Activated CD8-positive, alpha-beta memory T cell treated with anti-CD3 and anti-CD28 coated beads, Interleukin-2, amount 50 U/mL, for 24 hours (primary cell): ENCODE measurements around the gene TAS2R40.

Source experiments
- DNase-seq: peaks from one replicate; pipeline ENCODE4 v3.0.0-alpha.2; 2020; ENCODE audit errors: extremely low read depth

Gene TAS2R40

GRCh38 chr7:143223784-143224183, 1.9 kb downstream of the TAS2R40 start:
- no peak for DNase-seq

- DNase-seq, result no peak
Measured at GRCh38 chr7:143225047-143225446, 3.2 kb downstream of the TAS2R40 start.

GRCh38 chr7:143227806-143228205, 6.0 kb downstream of the TAS2R40 start:
- DNase-seq, result no peak

GRCh38 chr7:143229054-143229790, 7.4 kb downstream of the TAS2R40 start:
- no peak for DNase-seq

DNA sequence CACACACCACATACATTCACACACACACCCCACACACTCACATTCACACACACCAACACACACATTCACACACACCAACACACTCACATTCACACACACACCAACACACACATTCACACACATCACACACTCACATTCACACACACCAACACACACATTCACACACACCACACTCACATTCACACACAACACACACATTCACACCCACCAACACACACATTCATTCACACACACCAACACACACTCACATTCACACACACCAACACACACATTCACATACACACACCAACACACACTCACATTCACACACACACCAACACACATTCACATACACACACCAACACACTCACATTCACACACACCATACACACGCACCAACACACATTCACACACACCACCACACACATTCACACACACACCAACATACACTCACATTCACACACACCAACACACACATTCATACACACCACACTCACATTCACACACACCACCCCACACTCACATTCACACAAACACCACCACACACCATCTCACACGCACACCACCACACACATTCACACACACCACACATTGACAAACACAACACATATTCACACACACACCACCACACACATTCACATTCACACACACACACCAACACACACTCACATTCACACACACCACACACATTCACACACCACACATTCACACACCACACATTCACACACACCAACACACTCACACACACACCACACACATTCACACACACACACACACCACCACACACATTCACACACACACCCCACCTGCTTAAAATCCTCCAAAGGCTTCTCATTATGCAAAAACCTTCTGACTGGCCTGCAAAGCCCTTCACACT, 9.0 kb downstream of the TAS2R40 start:
- DNase-seq, result no peak

DNA sequence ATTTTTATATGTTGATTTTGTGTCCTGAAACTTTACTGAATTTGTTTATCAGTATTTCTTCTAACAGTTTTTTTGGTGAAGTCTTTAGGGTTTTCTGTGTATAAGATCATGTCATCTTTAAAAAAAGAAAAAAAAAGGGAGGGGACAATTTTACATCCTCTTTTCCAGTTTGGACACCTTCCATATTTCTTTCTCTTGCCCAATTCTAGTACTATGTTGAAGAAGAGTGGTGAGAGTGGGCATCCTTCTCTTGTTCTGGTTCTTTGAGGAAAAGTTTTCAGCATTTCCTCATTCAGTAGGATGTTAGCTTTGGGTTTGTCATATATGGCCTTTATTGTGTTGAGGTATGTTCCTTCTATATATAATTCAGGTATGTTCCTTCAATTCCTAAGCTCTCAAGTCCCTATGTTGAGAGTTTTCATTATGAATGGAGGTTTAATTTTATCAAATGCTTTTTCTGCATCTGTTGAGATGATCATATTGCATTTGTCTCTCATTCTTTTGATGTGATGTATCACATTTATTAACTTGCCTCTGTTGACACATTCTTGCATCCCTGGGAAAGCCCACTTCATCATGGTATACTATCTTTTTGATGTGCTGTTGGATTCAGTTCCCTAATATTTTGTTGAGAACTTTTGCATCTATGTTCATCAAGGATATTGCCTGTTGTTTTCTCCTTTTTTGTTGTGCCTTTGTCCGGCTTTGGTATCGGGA, 12.1 kb downstream of the TAS2R40 start:
- no peak for DNase-seq

GRCh38 chr7:143234533-143234875, 12.7 kb downstream of the TAS2R40 start:
- DNase-seq, result no peak

- DNase-seq, result no peak
Measured at GRCh38 chr7:143235561-143235960, 13.7 kb downstream of the TAS2R40 start.

DNA sequence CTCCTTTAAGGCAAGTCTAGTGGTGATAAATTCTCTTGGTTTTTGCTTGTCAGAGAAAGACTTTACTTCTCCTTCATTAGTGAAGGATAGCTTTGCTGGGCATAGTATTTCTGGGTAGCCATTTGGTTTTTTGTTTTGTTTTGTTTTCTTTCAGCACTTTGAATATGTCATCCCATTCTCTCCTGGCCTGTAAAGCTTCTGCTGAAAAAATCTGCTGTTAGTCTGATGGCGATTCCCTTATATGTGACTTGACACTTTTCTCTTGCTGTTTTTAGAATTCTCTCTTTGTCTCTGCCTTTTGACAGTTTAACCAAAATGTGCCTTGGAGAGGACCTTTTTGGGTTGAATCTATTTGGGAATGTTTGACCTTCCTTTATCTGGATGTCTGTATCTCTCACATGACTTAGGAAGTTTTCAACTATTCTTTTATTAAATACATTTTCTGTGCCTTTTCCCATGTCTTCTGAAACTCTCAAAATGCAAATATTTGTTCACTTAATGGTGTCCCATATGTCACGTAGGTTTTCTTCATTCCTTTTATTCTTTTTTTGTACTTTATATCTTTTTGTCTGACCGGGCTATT, 14.7 kb downstream of the TAS2R40 start:
- no peak for DNase-seq

GRCh38 chr7:143237366-143237765, 15.5 kb downstream of the TAS2R40 start:
- no peak for DNase-seq

DNA sequence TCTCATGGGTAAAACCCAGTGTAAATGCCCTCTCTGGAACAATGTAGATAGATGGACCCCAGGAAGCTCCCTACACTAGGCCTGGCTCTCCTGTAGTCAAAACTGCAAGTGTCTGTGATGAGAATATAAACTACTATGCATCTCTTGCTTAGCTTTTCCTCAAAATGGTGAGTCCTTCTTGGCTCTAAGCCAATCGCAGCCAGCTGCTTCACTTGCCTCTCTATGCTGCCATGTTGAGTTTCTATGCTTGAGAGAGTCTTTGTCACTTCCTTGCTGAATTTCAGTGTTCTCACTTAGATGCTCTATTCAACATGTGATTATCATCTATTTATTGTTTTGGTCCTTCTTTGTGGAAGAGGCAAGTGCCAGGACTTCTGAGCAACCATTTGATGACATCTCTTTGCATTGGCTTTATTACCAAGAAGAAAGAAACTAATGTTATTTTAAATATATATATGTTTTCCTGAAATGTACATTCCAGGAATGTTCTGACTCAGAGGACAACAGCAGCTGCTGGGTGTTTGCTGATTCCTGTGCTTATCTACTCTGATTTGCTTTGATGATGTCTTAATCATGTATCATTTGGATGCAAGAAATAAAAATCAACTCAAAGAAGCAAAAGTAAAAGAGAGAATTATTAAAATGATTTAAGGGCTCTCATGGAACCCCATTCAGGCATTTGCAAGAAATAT, 16.6 kb downstream of the TAS2R40 start:
- DNase-seq, result no peak

GRCh38 chr7:143239813-143240212, 18.0 kb downstream of the TAS2R40 start:
- no peak for DNase-seq

GRCh38 chr7:143240291-143241168, 18.7 kb downstream of the TAS2R40 start:
- DNase-seq, result peak; percentile 27

GRCh38 chr7:143242306-143242705, 20.5 kb downstream of the TAS2R40 start:
- no peak for DNase-seq

GRCh38 chr7:143243111-143243510, 21.3 kb downstream of the TAS2R40 start:
- DNase-seq, result no peak

DNA sequence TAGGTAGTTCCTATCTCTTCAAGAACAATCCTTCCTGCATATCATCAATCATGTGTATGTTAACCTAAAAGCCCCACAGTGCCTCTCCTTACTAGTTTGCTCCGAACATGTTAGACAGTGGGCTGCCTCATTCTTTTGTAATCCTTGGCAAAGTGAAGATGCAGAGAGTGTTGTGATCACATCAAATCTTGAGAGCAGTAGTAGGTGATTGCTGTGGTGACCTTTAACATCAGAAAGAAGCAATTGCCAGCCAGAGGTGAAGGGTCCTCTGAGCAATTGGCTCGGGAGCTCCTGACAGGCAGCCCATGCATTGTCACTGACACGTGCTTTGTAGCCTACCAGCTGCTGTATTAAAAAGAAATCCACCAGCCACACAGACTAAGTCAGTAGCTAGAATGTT, 21.8 kb downstream of the TAS2R40 start:
- no peak for DNase-seq

DNA sequence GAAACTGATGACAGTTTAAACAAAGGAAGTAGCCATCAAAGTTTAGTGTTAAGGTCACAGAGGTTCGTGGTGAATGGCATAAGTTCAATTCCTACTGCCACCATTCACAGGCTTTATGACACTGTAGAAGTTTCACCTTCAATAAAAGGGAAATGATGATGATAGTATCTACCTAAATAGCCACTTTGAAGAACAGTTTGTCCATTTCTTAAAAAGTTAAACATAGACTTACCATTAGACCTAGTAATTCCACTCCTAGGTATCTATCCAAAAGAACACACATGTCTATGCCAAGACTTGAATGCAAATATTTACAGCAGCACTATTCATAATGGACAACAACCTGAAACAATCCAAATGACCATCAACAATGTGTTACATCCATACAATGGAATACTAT, 22.5 kb downstream of the TAS2R40 start:
- no peak for DNase-seq

DNA sequence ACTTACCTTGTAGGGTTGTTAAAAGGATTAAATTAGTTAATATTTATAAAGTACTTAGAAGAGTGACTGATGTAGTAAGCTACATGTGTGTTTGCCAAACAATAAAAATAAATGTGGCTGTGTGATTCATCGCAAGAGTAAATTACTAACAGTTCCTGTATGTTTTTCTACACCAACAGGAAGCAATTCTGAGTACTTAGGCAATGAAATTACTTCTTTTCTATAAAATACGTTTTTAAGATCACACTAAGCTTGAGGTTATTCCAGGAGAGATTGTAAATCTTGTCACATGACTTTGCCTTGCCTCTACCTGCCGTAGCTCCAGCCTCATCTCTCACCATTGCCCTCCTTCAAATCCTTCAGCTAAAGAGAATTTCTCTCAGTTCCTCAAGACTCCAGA, 23.3 kb downstream of the TAS2R40 start:
- DNase-seq, result no peak

GRCh38 chr7:143247372-143247771, 25.5 kb downstream of the TAS2R40 start:
- no peak for DNase-seq

DNA sequence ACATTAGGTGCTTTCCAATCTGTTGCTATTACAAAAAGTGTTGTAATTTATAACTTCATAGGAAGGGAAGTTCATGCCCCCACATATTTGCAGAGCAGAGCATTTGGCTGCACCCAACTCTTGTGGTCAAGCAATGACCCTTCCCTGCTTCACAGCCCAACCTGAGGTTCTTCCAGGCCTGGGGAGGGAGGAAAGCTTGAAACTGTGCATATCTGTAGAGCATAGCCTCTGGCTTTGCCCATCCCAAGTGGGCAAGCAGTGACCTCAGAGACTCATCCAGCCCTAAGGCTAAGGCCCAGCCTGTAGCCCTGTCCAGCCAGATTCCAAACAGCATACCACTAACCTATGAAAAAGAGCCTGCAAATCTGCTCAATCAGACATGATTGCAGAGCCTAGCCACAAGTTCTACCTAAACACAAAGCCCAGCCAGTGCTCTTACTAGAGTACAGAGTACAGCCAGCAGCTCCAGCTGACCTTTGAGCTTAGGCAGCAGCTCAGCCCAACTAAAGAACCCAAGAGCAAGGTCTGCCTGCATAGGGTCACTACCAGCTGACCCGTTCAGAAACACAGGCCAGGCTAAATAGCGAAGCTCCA, 27.0 kb downstream of the TAS2R40 start:
- DNase-seq, result no peak
